GM21717 (cell line): Measurements from ENCODE around the gene KHK.

Experiments used
- ATAC-seq: cut with Tn5 transposase; IDR thresholded peaks from one replicate; pipeline ENCODE4 v1.9.1; 2021; ENCODE audit warnings: mild to moderate bottlenecking, moderate library complexity; ENCODE audit not compliant: unreplicated experiment

Gene KHK

GRCh38 chr2:27080603-27080936 lies 6.0 kb upstream of the KHK start:
- ATAC-seq: no peak

GRCh38 chr2:27081984-27082772 lies 4.4 kb upstream of the KHK start:
- ATAC-seq: no peak

- ATAC-seq: no peak
Measured at GRCh38 chr2:27082773-27083409, 3.7 kb upstream of the KHK start.

GRCh38 chr2:27083410-27084296 lies 2.9 kb upstream of the KHK start:
- no peak for ATAC-seq

- ATAC-seq: no peak
Measured at GRCh38 chr2:27084297-27085061, 2.1 kb upstream of the KHK start.

GRCh38 chr2:27085062-27085672 lies 1.4 kb upstream of the KHK start:
- no peak for ATAC-seq

GRCh38 chr2:27085673-27086089 lies 891 bp upstream of the KHK start:
- no peak for ATAC-seq

GRCh38 chr2:27086090-27086723 lies 365 bp upstream of the KHK start:
- peak; percentile 75 for ATAC-seq

- no peak for ATAC-seq
Measured at GRCh38 chr2:27087823-27088410, 1.3 kb downstream of the KHK start.

GRCh38 chr2:27088634-27089033 lies 2.1 kb downstream of the KHK start:
- ATAC-seq: no peak

GRCh38 chr2:27089111-27089954 lies 2.8 kb downstream of the KHK start:
- ATAC-seq: no peak

GRCh38 chr2:27091746-27092695 lies 5.4 kb downstream of the KHK start:
- ATAC-seq: no peak

- no peak for ATAC-seq
Measured at GRCh38 chr2:27092696-27093429, 6.3 kb downstream of the KHK start.

- no peak for ATAC-seq
Measured at GRCh38 chr2:27093430-27094352, 7.1 kb downstream of the KHK start.

- ATAC-seq: no peak
Measured at GRCh38 chr2:27094353-27094984, 7.9 kb downstream of the KHK start.

- no peak for ATAC-seq
Measured at GRCh38 chr2:27095427-27095744, 8.8 kb downstream of the KHK start.
